ENCODE data around the gene TCP10L.

The TCP10L gene

GRCh38 chr21:32554832-32555638 lies 30.3 kb downstream of the TCP10L start:
- no peak for DNase-seq (ENCODE audit: insufficient read length, low spot score)
- FAIRE-seq, result no peak
- no peak for TF ChIP-seq CTCF (IDR thresholded peaks at IDR 0.05; ENCODE audit: insufficient read depth, missing control alignments)

- no peak for TF ChIP-seq CTCF (IDR thresholded peaks at IDR 0.05; ENCODE audit: insufficient read depth, missing control alignments)
- no peak for FAIRE-seq
Measured at GRCh38 chr21:32549886-32550285, 35.4 kb downstream of the TCP10L start.

GRCh38 chr21:32549440-32549839 lies 35.9 kb downstream of the TCP10L start:
- TF ChIP-seq CTCF (IDR thresholded peaks at IDR 0.05; ENCODE audit: insufficient read depth, missing control alignments), result no peak
- no peak for FAIRE-seq
- DNase-seq (ENCODE audit: insufficient read length, low spot score), result no peak

More at GRCh38 chr21:32549886-32550285, 35.4 kb downstream of the TCP10L start:
- no peak for DNase-seq (ENCODE audit: insufficient read length, low spot score)

GRCh38 chr21:32548978-32549377 lies 36.3 kb downstream of the TCP10L start:
- DNase-seq (ENCODE audit: insufficient read length, low spot score) (no peak), FAIRE-seq (no peak)
- TF ChIP-seq CTCF (IDR thresholded peaks at IDR 0.05; ENCODE audit: insufficient read depth, missing control alignments), result no peak

- FAIRE-seq (no peak), DNase-seq (ENCODE audit: insufficient read length, low spot score) (no peak)
- TF ChIP-seq CTCF (IDR thresholded peaks at IDR 0.05; ENCODE audit: insufficient read depth, missing control alignments), result no peak
Measured at GRCh38 chr21:32547018-32547417, 38.3 kb downstream of the TCP10L start.

GRCh38 chr21:32545948-32546441 lies 39.3 kb downstream of the TCP10L start:
- DNase-seq (ENCODE audit: insufficient read length, low spot score) (no peak), FAIRE-seq (no peak)
- TF ChIP-seq CTCF (IDR thresholded peaks at IDR 0.05; ENCODE audit: insufficient read depth, missing control alignments), result no peak

GRCh38 chr21:32544697-32545096 lies 40.6 kb downstream of the TCP10L start:
- no peak for DNase-seq (ENCODE audit: insufficient read length, low spot score)
- TF ChIP-seq CTCF (IDR thresholded peaks at IDR 0.05; ENCODE audit: insufficient read depth, missing control alignments), result no peak
- FAIRE-seq, result no peak
